HEK293 (cell line): ENCODE results near the gene SPDYE4.

ENCODE experiments used
- CTCF ChIA-PET: fragments of 350-600 bp; formaldehyde crosslinking; extraction: SDS; loops from one replicate; lab custom pipeline; 2021; ENCODE audit warnings: antibody characterized with exemption; lab: Yijun Ruan, JAX
- POLR2A ChIA-PET: fragments of 300-600 bp; formaldehyde crosslinking; extraction: SDS; loops from one replicate; lab custom pipeline; 2020; ENCODE audit warnings: antibody characterized with exemption, inconsistent platforms; lab: Yijun Ruan, JAX
- H3K27ac ChIP-seq: fragments of 200-500 bp; sonication (Bioruptor generic); 2 replicates; pipeline ENCODE4 v1.5.1; 2014; ENCODE audit warnings: low read depth, low read length, control low read depth, inconsistent platforms; ENCODE audit errors: extremely low read depth
- H3K36me3 ChIP-seq, 2 experiments: fragments of 200-500 bp in 1 of 2; sonication (Bioruptor generic) in 1 of 2; 1 replicate in 1 of 2; 2 replicates in 1 of 2; pipeline ENCODE4 v1.5.1; 2014 to 2017; ENCODE audit warnings: inconsistent platforms in 2 of 2, low read length in 2 of 2; ENCODE audit not compliant: control insufficient read depth in 2 of 2, insufficient read depth in 1 of 2
- H3K4me1 ChIP-seq: fragments of 200-500 bp; sonication (Bioruptor generic); 2 replicates; pipeline ENCODE4 v1.5.1; 2014; ENCODE audit warnings: mild to moderate bottlenecking, low read length, inconsistent platforms; ENCODE audit not compliant: control insufficient read depth, insufficient read depth
- H3K4me3 ChIP-seq: 2 replicates; pipeline ENCODE4 v1.5.1; 2011; ENCODE audit warnings: low read depth, mild to moderate bottlenecking, control low read depth, low read length, moderate library complexity
- H3K9me3 ChIP-seq: fragments of 200-500 bp; sonication (Bioruptor generic); 2 replicates; pipeline ENCODE4 v1.5.1; 2014; ENCODE audit warnings: low read depth, low read length, inconsistent platforms; ENCODE audit not compliant: control insufficient read depth, insufficient read depth
- GFI1B ChIP-seq: fragments of 450-650 bp; formaldehyde crosslinking; IDR thresholded peaks from 2 replicates; pipeline ENCODE4 v1.5.1; 2016; ENCODE audit warnings: missing biosample characterization, missing genetic modification characterization
- GLI2 ChIP-seq: fragments of 450-650 bp; formaldehyde crosslinking; IDR thresholded peaks from 2 replicates; pipeline ENCODE4; 2017; ENCODE audit warnings: missing biosample characterization, missing genetic modification characterization, low read depth, borderline replicate concordance
- HOXA7 ChIP-seq: sonication (generic); formaldehyde crosslinking; IDR thresholded peaks from 2 replicates; pipeline ENCODE4 v1.8.1; 2022; ENCODE audit warnings: missing genetic modification reagents, borderline replicate concordance
- IKZF3 ChIP-seq: fragments of 450-650 bp; IDR thresholded peaks from 2 replicates; pipeline ENCODE4 v1.5.0; 2018; ENCODE audit warnings: missing biosample characterization, mild to moderate bottlenecking, missing genetic modification characterization, moderate library complexity
- KLF8 ChIP-seq: fragments of 450-650 bp; formaldehyde crosslinking; IDR thresholded peaks from 2 replicates; pipeline ENCODE4 v1.5.1; 2016; ENCODE audit warnings: missing biosample characterization, missing genetic modification characterization
- MYNN ChIP-seq: fragments of 450-650 bp; formaldehyde crosslinking; IDR thresholded peaks from 2 replicates; pipeline ENCODE4 v1.5.1; 2016; ENCODE audit warnings: missing biosample characterization, missing genetic modification characterization, borderline replicate concordance
- MZF1 ChIP-seq: fragments of 450-650 bp; formaldehyde crosslinking; IDR thresholded peaks from 2 replicates; pipeline ENCODE4 v1.5.1; 2017; ENCODE audit warnings: missing biosample characterization, missing genetic modification characterization, borderline replicate concordance
- SP3 ChIP-seq: fragments of 450-650 bp; formaldehyde crosslinking; IDR thresholded peaks from 2 replicates; pipeline ENCODE4 v1.5.1; 2016; ENCODE audit warnings: missing biosample characterization, missing genetic modification characterization
- ZBTB8A ChIP-seq: fragments of 450-650 bp; formaldehyde crosslinking; IDR thresholded peaks from 2 replicates; pipeline ENCODE4 v1.5.1; 2016; ENCODE audit warnings: missing biosample characterization, missing genetic modification characterization
- ZNF114 ChIP-seq: fragments of 450-650 bp; formaldehyde crosslinking; IDR thresholded peaks from 2 replicates; pipeline ENCODE4 v1.5.0; 2017; ENCODE audit warnings: missing biosample characterization, missing genetic modification characterization
- ZNF211 ChIP-seq: fragments of 450-650 bp; formaldehyde crosslinking; IDR thresholded peaks from 2 replicates; pipeline ENCODE4 v1.5.1; 2016; ENCODE audit warnings: low read depth, missing biosample characterization, missing genetic modification characterization
- ZNF23 ChIP-seq: fragments of 450-650 bp; formaldehyde crosslinking; IDR thresholded peaks from 2 replicates; pipeline ENCODE4 v1.5.1; 2016; ENCODE audit warnings: missing biosample characterization, missing genetic modification characterization, borderline replicate concordance
- ZNF280D ChIP-seq: fragments of 450-650 bp; formaldehyde crosslinking; IDR thresholded peaks from 2 replicates; pipeline ENCODE4 v1.5.1; 2016; ENCODE audit warnings: missing biosample characterization, missing genetic modification characterization
- ZNF335 ChIP-seq: fragments of 450-650 bp; formaldehyde crosslinking; conservative IDR thresholded peaks from 2 replicates; pipeline ENCODE4 v1.5.1; 2016; ENCODE audit warnings: missing biosample characterization, missing genetic modification characterization
- ZNF560 ChIP-seq: fragments of 450-650 bp; formaldehyde crosslinking; IDR thresholded peaks from 2 replicates; pipeline ENCODE4 v1.5.1; 2017; ENCODE audit warnings: missing biosample characterization, missing genetic modification characterization, borderline replicate concordance
- ZNF561 ChIP-seq: fragments of 450-650 bp; IDR thresholded peaks from 2 replicates; pipeline ENCODE4 v1.5.1; 2018; ENCODE audit warnings: missing biosample characterization, missing genetic modification characterization, borderline replicate concordance
- ZNF585B ChIP-seq: fragments of 450-650 bp; formaldehyde crosslinking; IDR thresholded peaks from 2 replicates; pipeline ENCODE4 v1.5.1; 2016; ENCODE audit warnings: missing biosample characterization, missing genetic modification characterization
- ZNF610 ChIP-seq: fragments of 450-650 bp; formaldehyde crosslinking; IDR thresholded peaks from 2 replicates; pipeline ENCODE4 v1.5.1; 2016; ENCODE audit warnings: missing biosample characterization, missing genetic modification characterization, borderline replicate concordance
- ZNF629 ChIP-seq: fragments of 450-650 bp; formaldehyde crosslinking; IDR thresholded peaks from 2 replicates; pipeline ENCODE4 v1.5.1; 2017; ENCODE audit warnings: missing biosample characterization, missing genetic modification characterization
- ZNF654 ChIP-seq: fragments of 450-650 bp; formaldehyde crosslinking; IDR thresholded peaks from 2 replicates; pipeline ENCODE4 v1.5.1; 2016; ENCODE audit warnings: low read depth, missing biosample characterization, missing genetic modification characterization
- ZNF658 ChIP-seq: fragments of 450-650 bp; formaldehyde crosslinking; IDR thresholded peaks from 2 replicates; pipeline ENCODE4; 2016; ENCODE audit warnings: missing biosample characterization, missing genetic modification characterization
- ZNF660 ChIP-seq: fragments of 450-650 bp; IDR thresholded peaks from 2 replicates; pipeline ENCODE4 v1.5.1; 2018; ENCODE audit warnings: missing biosample characterization, mild to moderate bottlenecking, missing genetic modification characterization
- ZNF664 ChIP-seq: fragments of 450-650 bp; formaldehyde crosslinking; IDR thresholded peaks from 2 replicates; pipeline ENCODE4 v1.5.1; 2016; ENCODE audit warnings: missing biosample characterization, missing genetic modification characterization
- TF ChIP-seq, protein P1 (sequence below): fragments of 450-650 bp; formaldehyde crosslinking; IDR thresholded peaks from 2 replicates; pipeline ENCODE4 v1.5.1; 2017; ENCODE audit warnings: missing biosample characterization, missing genetic modification characterization
- TF ChIP-seq, protein P2 (sequence below): fragments of 450-650 bp; formaldehyde crosslinking; IDR thresholded peaks from 2 replicates; pipeline ENCODE4 v1.5.1; 2017; ENCODE audit warnings: missing biosample characterization, missing genetic modification characterization
- TF ChIP-seq, protein P3 (sequence below): fragments of 450-650 bp; formaldehyde crosslinking; IDR thresholded peaks from 2 replicates; pipeline ENCODE4 v1.5.1; 2016; ENCODE audit warnings: missing biosample characterization, missing genetic modification characterization, borderline replicate concordance
- TF ChIP-seq, protein P4 (sequence below): fragments of 450-650 bp; formaldehyde crosslinking; IDR thresholded peaks from 2 replicates; pipeline ENCODE4 v1.5.1; 2016; ENCODE audit warnings: missing biosample characterization, missing genetic modification characterization

Gene SPDYE4

DNA sequence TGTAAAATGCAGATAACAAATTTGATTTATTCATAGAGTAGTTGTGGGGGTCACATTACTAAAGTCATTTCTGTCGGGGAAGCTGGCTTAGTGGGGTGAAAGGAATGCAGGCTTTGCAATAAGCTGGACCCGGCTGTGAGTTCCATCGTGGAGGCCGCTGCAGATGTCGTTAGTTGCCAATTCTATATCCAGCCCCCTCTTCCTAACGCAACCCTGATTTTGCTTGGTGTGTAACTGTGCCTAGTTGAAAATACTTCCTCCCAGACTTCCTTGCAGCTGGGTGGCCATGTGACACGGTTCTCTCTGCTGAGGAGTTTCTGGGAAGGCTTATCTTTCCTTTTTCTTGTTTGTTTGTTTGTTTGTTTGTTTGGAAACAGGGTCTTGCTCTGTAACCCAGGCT, 36.3 kb upstream of the SPDYE4 start (continued):
- TF ChIP-seq IKZF3 (tag by site-specific recombination) = no peak
- no peak for TF ChIP-seq GFI1B
- no peak for TF ChIP-seq ZNF658
- TF ChIP-seq ZNF610 (tag by site-specific recombination) = no peak
- TF ChIP-seq, protein P1, sequence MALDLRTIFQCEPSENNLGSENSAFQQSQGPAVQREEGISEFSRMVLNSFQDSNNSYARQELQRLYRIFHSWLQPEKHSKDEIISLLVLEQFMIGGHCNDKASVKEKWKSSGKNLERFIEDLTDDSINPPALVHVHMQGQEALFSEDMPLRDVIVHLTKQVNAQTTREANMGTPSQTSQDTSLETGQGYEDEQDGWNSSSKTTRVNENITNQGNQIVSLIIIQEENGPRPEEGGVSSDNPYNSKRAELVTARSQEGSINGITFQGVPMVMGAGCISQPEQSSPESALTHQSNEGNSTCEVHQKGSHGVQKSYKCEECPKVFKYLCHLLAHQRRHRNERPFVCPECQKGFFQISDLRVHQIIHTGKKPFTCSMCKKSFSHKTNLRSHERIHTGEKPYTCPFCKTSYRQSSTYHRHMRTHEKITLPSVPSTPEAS (tag by site-specific recombination) = no peak
- TF ChIP-seq HOXA7 (CRISPR knock-in tag) = no peak
- no peak for TF ChIP-seq ZNF335 (tag by site-specific recombination)
- TF ChIP-seq ZNF561 (tag by site-specific recombination) = no peak
- TF ChIP-seq, protein P2, sequence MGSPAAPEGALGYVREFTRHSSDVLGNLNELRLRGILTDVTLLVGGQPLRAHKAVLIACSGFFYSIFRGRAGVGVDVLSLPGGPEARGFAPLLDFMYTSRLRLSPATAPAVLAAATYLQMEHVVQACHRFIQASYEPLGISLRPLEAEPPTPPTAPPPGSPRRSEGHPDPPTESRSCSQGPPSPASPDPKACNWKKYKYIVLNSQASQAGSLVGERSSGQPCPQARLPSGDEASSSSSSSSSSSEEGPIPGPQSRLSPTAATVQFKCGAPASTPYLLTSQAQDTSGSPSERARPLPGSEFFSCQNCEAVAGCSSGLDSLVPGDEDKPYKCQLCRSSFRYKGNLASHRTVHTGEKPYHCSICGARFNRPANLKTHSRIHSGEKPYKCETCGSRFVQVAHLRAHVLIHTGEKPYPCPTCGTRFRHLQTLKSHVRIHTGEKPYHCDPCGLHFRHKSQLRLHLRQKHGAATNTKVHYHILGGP (tag by site-specific recombination) = no peak
- TF ChIP-seq SP3 = no peak
- TF ChIP-seq MZF1 = no peak

DNA sequence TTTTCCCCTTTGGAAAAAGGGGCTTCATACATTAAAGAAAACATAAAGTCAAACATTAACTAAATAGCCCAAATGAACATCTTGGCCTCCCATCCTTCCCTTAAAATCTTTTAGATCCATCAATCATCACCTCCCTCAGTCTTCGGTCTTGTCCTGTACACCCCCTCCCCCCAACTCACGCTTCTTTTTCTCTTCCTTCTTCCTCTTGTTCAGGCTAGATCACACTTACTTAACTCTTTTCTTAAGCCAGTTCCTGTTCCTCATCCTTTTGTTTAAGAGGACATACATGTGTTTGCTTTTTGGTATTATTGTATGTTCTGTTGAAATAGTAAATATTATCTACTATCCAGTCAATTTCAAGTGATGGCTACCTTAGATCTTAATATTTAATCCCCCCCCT, 35.3 kb upstream of the SPDYE4 start:
- CTCF ChIA-PET = interaction anchor here (0.6 to 3.7 kb wide), 3 partner anchors 9 to 61 kb away, joined by 3 to 21 read pairs (median 4); no protein-coding TSS in a partner anchor
- no peak for TF ChIP-seq ZNF654
- TF ChIP-seq, protein P3, sequence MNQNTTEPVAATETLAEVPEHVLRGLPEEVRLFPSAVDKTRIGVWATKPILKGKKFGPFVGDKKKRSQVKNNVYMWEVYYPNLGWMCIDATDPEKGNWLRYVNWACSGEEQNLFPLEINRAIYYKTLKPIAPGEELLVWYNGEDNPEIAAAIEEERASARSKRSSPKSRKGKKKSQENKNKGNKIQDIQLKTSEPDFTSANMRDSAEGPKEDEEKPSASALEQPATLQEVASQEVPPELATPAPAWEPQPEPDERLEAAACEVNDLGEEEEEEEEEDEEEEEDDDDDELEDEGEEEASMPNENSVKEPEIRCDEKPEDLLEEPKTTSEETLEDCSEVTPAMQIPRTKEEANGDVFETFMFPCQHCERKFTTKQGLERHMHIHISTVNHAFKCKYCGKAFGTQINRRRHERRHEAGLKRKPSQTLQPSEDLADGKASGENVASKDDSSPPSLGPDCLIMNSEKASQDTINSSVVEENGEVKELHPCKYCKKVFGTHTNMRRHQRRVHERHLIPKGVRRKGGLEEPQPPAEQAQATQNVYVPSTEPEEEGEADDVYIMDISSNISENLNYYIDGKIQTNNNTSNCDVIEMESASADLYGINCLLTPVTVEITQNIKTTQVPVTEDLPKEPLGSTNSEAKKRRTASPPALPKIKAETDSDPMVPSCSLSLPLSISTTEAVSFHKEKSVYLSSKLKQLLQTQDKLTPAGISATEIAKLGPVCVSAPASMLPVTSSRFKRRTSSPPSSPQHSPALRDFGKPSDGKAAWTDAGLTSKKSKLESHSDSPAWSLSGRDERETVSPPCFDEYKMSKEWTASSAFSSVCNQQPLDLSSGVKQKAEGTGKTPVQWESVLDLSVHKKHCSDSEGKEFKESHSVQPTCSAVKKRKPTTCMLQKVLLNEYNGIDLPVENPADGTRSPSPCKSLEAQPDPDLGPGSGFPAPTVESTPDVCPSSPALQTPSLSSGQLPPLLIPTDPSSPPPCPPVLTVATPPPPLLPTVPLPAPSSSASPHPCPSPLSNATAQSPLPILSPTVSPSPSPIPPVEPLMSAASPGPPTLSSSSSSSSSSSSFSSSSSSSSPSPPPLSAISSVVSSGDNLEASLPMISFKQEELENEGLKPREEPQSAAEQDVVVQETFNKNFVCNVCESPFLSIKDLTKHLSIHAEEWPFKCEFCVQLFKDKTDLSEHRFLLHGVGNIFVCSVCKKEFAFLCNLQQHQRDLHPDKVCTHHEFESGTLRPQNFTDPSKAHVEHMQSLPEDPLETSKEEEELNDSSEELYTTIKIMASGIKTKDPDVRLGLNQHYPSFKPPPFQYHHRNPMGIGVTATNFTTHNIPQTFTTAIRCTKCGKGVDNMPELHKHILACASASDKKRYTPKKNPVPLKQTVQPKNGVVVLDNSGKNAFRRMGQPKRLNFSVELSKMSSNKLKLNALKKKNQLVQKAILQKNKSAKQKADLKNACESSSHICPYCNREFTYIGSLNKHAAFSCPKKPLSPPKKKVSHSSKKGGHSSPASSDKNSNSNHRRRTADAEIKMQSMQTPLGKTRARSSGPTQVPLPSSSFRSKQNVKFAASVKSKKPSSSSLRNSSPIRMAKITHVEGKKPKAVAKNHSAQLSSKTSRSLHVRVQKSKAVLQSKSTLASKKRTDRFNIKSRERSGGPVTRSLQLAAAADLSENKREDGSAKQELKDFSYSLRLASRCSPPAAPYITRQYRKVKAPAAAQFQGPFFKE (tag by site-specific recombination) = no peak
- no peak for TF ChIP-seq ZNF585B
- TF ChIP-seq MYNN (tag by site-specific recombination) = no peak
- TF ChIP-seq ZNF114 (tag by site-specific recombination) = no peak
- TF ChIP-seq ZNF629 (tag by site-specific recombination) = no peak
- no peak for TF ChIP-seq ZNF23
- no peak for TF ChIP-seq IKZF3 (tag by site-specific recombination)
- TF ChIP-seq ZNF660 (tag by site-specific recombination) = no peak
- TF ChIP-seq ZNF211 (tag by site-specific recombination) = no peak
- no peak for TF ChIP-seq KLF8 (tag by site-specific recombination)
- TF ChIP-seq ZBTB8A (tag by site-specific recombination) = no peak
- TF ChIP-seq, protein P4, sequence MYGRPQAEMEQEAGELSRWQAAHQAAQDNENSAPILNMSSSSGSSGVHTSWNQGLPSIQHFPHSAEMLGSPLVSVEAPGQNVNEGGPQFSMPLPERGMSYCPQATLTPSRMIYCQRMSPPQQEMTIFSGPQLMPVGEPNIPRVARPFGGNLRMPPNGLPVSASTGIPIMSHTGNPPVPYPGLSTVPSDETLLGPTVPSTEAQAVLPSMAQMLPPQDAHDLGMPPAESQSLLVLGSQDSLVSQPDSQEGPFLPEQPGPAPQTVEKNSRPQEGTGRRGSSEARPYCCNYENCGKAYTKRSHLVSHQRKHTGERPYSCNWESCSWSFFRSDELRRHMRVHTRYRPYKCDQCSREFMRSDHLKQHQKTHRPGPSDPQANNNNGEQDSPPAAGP = no peak
- TF ChIP-seq ZNF280D (tag by site-specific recombination) = no peak
- no peak for TF ChIP-seq GLI2
- no peak for TF ChIP-seq ZNF560 (tag by site-specific recombination)
- TF ChIP-seq ZNF664 (tag by site-specific recombination) = no peak
- TF ChIP-seq, all 188 proteins: peak for 0
- POLR2A ChIA-PET = no interaction called here
- Histone ChIP-seq H3K9me3 (no peaks in the 10 kb centered on the region), H3K4me3 (no peak overlapping the region), H3K4me1 (no peaks in the 10 kb centered on the region), H3K36me3 (no peaks in the 10 kb centered on the region), H3K27ac (no peak overlapping the region)
